GM18519 (cell line): ENCODE data around the gene GNG4.
"Not testable (repeated sequence)": the region's sequence is repeated elsewhere in the genome, so short reads cannot be mapped to it uniquely, and the experiment has no call there.

Experiments used
- ATAC-seq: cut with Tn5 transposase; IDR thresholded peaks from one replicate; pipeline ENCODE4 v1.9.1; 2021; ENCODE audit warnings: mild to moderate bottlenecking, moderate library complexity; ENCODE audit not compliant: unreplicated experiment, low FRiP score

Gene GNG4

DNA sequence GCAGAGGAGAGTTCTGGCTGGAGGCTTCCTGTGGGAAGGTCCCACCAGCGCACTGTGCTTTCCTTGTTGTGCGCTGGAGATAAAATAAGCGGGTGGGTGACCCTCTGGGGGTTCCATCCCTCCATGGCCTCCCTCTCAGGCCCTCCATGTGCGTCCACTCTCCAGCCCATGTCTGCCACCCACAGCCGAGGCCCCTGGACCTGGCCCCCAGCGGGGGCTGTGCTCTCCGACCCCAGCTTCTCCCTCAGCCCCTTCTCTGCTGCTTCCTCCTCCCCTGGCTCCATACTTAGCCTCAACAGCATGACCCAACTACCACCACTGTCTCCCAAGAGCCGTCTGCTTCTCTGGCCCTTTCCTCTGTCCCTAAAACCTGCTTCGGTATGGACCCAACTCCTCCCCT is 61.4 kb downstream of the GNG4 start:
- ATAC-seq, result no peak

DNA sequence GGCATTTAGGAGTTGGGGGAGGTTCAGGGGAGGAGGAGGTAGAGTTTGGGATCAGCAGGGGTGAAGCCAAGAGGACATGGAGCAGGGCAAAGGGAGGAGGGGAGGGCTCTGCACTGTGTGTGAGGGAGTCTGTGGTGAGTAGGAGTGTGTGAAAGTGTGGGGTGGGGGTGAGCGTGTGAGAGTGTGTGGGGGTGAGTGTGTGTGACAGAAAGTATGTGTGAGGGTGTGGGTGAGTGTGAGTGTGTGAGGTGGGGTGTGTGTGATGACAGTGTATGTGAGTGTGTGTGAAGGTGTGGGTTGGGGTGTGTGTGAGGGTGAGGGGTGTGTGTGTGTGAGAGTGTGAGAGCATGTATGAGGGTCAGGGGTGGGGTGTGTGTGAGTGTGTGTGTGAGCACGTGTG is 62.6 kb downstream of the GNG4 start:
- no peak for ATAC-seq

DNA sequence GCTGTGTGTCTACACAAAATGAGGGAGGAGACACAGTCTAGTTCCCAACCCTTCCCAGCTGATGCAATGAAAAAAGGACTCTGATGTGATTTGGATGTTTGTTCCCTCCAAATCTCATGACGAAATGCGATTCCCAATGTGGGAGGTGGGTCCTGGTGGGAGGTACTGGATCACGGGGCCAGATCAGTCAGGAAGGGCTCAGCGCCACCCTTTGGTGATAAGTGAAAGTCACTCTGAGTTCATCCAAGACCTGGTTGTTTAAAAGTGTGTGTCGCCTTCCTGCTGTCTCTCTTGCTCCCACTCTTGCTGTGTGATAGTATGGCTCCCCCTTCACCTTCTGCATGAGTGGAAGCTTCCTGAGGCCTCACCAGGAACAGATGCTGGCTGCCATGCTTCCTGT is 63.2 kb downstream of the GNG4 start:
- no peak for ATAC-seq

DNA sequence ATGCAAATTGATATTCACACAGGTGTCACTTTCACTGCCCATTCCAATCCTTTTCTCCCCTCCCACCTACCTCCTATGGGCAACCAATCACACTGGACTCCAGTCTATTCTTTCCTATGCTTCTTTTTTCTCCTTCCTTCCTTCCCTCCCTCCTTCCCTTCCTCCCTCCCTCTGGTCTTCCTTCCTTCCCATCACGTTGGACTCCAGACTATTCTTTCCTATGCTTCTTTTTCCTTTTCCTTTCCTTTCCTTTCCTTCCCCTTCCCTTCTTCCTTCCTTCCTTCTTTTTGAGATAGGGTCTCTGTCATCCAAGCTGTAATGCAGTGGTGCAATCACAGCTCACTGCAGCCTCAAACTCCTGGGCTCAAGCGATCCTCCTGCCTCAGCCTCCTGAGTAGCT is 64.6 kb downstream of the GNG4 start:
- no peak for ATAC-seq

DNA sequence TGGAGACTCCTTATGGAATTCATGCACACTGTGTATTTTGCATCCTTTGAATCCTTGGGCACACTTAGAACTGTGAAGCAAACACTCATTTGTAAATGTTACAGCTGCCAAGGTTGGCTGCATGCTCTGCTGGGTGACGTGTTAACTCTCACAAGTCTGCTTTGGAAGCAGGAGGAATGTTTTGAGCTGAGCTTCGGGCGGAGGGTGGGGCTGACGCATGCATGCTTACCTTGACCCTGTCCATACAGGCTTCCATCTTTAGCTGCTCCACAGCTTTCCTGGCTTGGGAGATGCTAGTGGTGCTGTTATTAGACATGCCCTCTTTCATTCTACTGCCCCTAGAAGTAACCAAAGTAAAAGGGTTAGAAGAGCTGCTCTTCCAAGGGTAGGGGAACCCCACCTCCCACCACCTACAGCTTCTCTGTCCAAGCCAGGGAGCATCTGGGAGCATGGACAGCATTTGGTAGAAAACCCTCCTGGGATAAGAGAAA is 66.0 kb downstream of the GNG4 start:
- ATAC-seq, result no peak

DNA sequence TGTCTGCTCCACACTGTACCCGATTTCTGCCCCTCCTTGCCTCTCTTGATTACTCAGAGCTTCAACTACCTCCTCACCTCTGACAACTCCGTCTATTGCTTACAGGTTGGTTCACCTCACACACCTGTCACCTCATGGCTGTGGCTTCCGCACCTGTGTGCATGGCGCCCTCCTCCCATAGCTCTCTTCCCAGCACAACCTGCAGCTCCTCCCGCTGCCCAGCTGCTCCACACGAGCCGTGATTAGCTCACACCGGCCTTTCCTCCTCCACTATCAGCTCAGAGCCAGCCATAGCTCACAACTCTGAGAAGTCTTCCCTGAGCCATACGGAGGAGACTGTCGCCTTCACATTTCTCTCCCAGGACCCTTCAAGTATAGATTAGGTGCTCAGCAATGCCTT is 67.5 kb downstream of the GNG4 start:
- no peak for ATAC-seq

DNA sequence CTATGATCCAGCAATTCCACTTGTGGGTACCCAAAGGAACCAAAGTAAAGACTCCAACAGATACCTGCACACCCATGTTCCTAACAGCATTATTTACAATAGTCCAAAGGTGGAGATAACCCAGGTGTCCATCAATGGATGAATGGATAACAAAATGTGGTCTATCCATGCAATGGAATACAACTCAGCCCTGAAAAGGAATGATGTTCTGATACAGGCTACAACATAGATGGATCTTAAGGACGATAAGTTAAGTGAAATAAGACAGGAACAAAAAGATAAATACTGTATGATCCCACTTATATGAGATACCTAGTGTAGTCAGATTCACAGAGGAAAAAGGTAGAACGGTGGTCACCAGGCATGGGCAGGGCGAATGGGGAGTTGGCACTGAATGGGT is 69.7 kb downstream of the GNG4 start:
- ATAC-seq, result no peak

DNA sequence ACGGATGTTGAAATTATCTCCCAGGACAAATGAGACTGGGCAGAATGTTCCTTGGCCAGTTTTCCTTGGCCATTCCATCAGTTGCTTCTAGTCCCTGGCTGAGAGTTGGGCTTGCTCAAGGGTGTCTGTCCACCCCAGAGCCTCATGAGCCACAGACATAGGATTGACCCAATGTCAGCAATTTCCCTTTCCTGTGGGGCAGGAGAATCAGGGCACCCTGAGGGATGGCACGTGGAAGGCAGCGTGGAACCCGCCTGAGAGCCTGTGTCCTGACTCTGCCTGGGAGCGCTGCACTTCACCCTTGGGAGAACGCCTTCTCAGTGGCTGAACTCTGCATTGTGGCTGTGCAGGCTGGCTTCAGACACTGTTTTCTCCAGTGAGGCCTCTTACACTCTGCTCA is 74.0 kb downstream of the GNG4 start:
- ATAC-seq, result no peak

DNA sequence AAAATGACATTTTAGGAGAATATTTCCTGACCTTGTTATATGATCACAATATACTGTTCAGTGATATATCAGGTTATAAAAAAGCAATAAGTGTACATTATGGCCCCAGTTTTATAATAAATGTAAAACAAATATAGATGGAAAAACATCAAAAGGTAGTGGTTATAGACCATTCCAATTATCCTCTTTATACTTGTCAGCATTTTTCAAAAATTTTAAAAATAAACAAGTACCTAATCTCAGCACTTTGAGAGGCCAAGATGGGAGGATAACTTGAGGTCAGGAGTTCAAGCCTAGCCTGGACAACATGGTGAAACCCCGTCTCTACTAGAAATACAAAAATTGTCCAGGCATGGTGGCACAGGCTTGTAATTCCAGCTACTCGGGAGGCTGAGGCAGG is 75.7 kb downstream of the GNG4 start:
- ATAC-seq, result no peak

DNA sequence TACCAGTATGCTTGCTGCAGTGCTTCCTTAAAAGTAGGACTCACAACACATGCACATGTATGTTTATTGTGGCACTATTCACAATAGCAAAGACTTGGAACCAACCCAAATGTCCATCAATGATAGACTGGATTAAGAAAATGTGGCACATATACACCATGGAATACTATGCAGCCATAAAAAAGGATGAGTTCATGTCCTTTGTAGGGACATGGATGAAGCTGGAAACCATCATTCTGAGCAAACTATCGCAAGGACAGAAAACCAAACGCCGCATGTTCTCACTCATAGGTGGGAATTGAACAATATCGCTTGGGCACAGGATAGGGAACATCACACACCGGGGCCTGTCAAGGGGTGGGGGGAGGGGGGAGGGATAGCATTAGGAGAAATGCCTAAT is 76.6 kb downstream of the GNG4 start:
- ATAC-seq, result not testable (repeated sequence)

DNA sequence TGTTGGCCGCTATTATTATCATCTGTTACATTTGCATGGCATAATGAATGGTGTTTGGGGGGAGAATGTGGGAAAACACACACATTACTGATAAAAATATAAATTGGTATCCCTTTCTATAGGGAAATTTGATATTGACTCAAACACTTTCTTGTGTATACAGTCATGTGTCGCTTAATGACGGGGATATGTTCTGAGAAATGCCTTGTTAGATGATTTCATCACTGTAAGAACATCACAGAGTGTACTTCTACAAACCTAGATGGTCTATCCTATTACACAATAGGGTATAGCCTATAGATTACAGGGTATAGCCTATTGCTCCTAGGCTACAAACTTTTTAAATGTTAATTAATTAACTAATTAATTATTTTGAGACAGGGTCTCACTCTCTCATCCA is 78.1 kb downstream of the GNG4 start:
- no peak for ATAC-seq

DNA sequence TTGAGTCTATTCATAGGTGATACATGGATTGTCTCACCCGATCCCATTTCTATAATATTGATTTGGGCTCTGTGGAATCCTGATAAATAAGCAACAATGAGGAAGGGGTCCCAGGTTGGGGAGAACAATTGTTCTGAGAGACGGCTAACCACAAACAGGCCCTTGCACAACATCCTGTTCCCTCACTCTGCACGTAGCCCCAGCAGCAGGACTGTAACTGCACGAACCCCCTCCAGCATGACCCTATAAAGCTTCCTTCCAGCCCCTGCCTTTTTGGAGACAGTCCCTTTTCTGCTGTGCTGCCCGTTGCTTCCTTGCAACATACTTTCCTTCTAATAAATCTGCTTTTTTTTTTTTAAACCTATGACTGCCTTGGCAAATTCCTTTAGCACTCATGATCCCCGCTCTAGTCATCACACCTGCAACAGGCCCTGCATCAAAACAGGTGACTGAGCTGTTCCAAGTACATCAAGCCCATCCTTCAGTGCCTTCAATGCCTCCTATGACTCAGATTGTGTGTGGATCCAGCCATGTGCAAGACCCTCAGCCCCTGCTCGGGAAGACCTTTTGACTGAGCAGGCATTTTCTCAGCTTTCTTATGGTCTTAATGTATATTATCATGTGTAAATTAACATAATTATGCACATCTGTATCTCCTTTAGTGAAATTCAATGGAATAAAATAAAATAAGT is 81.6 kb downstream of the GNG4 start:
- no peak for ATAC-seq

DNA sequence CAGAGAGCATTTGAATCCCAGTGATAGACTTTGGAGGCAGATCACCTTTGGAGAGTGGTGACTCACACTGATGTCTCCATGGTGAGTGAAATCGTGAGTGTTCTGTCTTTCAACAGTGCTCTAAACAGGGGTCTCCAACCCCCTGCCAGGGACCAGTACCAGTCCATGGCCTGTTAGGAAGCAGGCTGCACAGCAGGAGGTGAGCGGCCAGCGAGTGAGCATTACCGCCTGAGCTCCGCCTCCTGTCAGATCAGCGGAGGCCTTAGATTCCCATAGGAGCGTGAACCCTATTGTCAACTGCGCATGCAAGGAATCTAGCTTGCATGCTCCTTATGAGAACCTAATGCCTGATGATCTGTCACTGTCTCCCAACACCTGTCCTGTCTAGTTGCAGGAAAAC is 83.5 kb downstream of the GNG4 start:
- ATAC-seq, result no peak

DNA sequence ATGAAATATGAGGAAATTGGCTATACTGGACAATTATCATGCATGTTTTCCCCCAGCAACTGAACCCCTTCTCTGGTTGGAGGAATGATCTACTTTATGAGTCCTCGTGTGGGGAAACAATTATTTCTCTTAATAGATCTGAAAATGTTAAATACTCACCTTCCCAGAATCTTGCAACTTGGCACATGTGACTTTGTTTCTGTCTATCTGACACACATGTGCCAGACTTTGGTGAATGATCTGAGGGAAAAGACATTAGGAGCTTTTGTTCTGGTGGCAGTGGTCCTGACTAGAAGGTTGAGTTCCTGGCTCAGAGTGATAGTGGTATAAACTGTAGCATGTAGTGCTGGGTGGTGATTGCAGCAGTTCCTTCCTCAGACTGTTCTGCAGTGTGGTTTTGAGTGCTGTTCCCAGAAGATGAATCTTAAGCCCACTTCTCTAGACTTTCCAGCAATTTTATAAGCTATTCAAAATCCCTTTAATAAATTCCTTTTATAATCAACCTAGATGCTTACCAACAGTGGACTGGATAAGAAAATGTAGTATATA is 86.0 kb downstream of the GNG4 start:
- no peak for ATAC-seq

DNA sequence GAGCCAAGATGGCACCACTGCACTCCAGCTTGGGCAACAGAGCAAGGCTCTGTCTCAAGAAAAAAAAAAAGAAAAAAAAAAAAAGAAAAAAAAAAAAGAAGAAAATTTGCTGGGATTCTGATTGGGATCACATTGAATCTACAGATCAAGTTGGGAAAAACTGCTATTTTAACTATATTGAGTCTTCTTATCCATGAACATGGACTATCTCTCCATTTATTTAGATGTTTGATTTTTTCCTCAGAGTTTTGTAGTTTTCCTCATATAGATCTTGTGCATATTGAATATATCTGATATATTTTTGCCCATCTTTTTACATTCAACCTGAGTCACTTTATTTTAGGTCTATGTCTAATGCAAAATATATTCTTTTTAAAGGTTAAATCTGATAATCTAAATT is 87.0 kb downstream of the GNG4 start:
- ATAC-seq, result no peak

DNA sequence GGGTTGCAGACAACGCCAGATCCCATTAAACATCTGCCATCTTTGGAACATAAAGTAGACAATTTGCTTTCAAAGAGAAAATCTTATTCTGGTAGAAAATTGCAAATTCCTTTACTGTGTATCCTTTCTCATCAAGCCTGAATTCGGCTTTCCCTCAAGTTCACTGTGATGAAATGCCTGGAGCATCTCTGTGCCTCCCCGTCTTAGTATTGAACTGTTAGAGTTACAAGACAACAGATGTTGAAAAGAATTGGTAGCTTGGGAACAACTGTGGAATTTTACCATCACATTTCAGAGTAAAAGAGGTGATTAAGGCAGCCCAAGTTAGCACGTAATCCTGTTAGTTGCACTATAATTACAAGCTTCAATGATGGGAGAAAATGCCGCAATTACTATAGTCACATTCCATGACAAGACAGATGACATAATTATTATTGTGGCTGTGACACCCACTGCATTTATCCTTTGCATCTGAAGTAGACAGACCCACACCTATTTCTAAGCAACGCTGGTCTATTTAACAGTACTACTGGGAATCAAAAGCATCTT is 90.9 kb downstream of the GNG4 start:
- ATAC-seq, result no peak

DNA sequence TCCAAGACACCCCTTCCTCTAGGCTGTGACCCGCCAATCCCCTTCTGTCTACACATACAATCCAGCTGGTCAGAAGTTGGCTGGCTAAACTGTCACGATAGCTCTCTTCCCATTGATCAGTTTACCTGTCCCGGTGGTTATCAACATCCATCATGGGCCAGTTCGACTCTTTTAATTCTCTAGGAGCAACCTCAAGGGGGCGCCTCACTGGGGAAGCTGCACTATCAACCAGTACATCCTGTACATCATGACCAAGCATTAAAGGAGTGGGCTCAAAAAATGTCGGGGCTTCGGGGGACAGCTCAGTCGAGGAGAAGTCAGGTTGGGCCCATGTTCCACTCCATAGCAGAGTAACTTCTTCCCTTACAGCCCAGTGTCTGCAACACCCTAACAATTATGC is 92.1 kb downstream of the GNG4 start:
- ATAC-seq, result no peak

DNA sequence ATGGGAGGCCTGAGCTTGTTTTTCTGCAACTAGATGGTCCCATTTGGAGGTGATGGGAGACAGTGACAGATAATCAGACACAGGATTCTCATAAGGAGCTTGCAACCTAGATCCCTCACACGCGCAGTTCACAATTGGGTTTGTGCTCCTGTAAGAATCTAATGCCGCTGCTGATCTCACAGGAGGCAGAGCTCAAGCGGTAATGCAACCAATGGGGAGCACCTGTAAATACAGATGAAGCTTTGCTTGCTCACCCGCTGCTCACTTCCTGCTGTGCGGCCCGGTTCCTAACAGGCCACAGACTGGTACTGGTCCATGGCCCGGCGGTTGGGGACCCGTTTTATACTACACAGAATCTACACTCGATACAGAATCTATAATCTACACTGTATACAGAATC is 92.8 kb downstream of the GNG4 start:
- no peak for ATAC-seq

DNA sequence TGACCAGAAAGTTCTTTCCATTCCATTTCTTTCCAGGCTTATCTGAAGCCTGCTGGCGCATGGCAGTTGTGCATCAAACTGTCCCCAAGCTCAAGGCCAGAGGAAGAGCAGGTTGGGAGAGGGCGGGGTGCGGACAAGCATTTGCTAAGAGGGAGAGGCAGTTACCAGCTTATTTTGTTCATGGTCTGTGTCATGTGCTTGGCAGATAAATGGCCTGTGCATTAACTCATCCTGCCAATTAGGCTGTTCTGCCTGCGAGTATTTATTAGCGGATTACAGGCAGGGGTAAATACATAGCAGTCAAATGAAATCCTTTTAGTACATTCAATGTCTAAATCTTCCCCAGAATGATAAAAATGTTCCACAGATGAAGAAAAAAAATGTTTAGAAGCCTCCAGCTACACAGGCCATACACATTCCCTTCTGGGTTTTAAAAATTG is 96.5 kb downstream of the GNG4 start:
- no peak for ATAC-seq

DNA sequence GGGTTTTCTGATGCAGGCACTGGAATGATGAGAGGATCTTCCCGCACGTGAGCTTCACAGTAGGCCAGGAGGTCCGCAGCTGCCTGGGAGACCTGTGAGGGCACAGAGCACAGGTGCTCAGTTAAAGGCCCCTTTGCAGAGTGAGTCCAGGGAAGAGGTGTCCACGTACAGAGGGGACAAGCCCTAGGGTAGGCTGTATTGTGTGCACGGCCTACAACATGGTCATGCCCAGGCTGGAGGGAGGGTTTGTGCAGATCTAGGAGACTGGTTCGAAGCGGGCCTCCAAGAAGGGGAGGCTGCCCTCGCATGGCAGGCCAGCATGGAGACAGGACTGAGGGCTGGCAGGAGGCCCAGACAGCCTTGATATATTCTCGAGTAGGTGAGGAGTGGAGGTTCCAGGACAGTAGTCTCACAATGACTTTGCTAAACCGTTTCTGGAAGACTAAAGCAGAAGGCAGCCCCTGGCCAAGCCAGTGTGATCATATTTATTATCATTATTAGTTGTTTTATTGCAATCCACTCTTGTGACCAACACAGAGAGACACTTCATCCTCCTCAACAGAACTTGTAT is 97.4 kb downstream of the GNG4 start:
- ATAC-seq, result no peak

DNA sequence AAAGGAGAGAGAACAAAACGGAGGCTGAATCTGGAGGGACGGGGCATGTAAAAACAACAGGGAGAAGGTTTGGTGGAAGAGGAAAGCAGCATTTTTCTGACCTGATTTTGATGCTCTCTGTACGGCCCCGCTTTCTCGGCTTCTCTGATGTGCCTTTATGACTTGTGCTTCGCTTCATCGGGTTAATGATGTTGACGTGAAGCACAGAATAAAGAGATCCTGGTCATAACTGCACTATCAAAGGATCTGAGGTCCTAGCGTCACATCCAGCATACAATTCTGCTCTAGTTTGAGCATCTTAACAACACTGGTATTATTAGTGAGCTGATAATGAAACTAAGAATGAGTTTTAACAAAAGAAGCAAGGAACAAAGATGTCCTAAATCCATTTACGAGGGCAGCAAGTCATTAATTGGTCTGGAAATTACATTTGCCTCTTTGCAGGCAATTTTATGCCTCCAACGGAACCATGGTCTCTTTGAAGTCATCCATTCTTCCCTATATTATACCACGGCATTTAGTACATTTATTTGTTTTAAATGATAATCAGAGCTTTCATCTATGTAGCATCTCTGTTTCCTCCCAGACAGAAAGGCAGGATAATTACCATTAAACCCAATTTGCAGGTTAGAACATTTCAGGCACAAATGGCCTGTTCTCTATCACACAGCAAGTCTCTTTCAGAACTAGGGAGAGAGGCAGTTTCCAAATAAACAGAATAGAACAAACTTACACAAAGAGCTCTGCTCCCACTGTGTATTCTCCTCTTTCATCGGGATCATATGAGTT is 100.0 kb downstream of the GNG4 start:
- no peak for ATAC-seq
